ENCODE data around the gene EMC10.

EMC10 gene

GRCh38 chr19:50492303-50493052, 16.2 kb downstream of the EMC10 start:
- H3K4me3 ChIP-seq (ENCODE audit: low read depth, low read length) = no peak overlapping the region
- no peak for DNase-seq (ENCODE audit: low read depth)
- no peak for TF ChIP-seq CTCF (IDR thresholded peaks at IDR 0.05; ENCODE audit: low read depth, low read length, missing control alignments)

- TF ChIP-seq CTCF (IDR thresholded peaks at IDR 0.05; ENCODE audit: low read depth, low read length, missing control alignments) = no peak
Measured at GRCh38 chr19:50493171-50493570, 16.9 kb downstream of the EMC10 start.

GRCh38 chr19:50494186-50495019, 18.1 kb downstream of the EMC10 start:
- TF ChIP-seq CTCF (IDR thresholded peaks at IDR 0.05; ENCODE audit: low read depth, low read length, missing control alignments) = no peak
- no peak overlapping the region for H3K4me3 ChIP-seq (ENCODE audit: low read depth, low read length)
- DNase-seq (ENCODE audit: low read depth) = no peak

More at GRCh38 chr19:50493171-50493570, 16.9 kb downstream of the EMC10 start:
- no peak overlapping the region for H3K4me3 ChIP-seq (ENCODE audit: low read depth, low read length)
- DNase-seq (ENCODE audit: low read depth) = no peak

GRCh38 chr19:50495020-50495531, 18.8 kb downstream of the EMC10 start:
- no peak overlapping the region for H3K4me3 ChIP-seq (ENCODE audit: low read depth, low read length)
- TF ChIP-seq CTCF (IDR thresholded peaks at IDR 0.05; ENCODE audit: low read depth, low read length, missing control alignments) = no peak
- no peak for DNase-seq (ENCODE audit: low read depth)

GRCh38 chr19:50496189-50497021, 20.1 kb downstream of the EMC10 start:
- no peak for DNase-seq (ENCODE audit: low read depth)
- TF ChIP-seq CTCF (IDR thresholded peaks at IDR 0.05; ENCODE audit: low read depth, low read length, missing control alignments) = no peak
- no peak overlapping the region for H3K4me3 ChIP-seq (ENCODE audit: low read depth, low read length)

GRCh38 chr19:50497022-50497405, 20.7 kb downstream of the EMC10 start:
- TF ChIP-seq CTCF (IDR thresholded peaks at IDR 0.05; ENCODE audit: low read depth, low read length, missing control alignments) = no peak
- DNase-seq (ENCODE audit: low read depth) = no peak
- no peak overlapping the region for H3K4me3 ChIP-seq (ENCODE audit: low read depth, low read length)
